Non-pigmented ciliary epithelial cell (primary cell): Measurements from ENCODE around the gene CHEK2.
"Not testable (repeated sequence)": the region's sequence is repeated elsewhere in the genome, so short reads cannot be mapped to it uniquely, and the experiment has no call there.

Experiments used
- DNase-seq: peaks from one replicate; pipeline ENCODE4 v3.0.0-alpha.2; 2010; ENCODE audit warnings: low read depth

The CHEK2 gene

DNA sequence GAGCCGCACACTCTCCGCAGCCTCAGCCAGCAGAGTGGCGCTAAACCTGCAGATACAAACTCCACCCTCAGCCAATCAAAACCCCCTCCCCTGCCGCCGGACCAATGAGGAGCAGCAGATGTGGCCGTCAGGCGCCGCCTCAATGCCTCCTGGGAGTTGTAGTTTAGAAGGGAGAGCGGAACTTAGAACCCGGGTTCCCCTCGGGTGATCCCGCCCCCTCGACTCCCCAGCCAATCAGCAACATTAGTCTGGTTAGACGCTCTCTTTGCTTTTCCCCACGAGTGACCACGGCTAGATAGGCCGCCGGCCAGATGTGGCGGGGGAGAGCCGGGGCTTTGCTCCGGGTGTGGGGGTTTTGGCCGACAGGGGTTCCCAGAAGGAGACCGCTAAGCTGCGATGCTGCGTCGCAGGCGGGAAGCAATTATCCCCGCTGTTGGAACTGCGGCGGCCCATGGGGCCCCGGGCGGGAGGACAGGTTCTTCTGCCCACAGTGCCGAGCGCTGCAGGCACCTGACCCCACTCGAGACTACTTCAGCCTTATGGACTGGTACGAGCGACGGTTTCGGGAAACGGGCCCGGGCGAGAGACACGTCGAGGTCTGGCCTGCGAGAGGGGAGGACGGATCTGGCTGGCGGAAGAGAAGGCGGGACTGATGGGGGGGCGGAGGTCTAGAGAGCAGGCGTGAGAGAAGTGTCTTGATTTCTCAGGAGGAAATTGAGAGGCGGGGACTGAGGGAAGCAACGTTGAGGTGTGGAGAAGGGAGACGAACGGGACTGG, at the start of gene CHEK2, which contains the start of gene HSCB:
Gene CHEK2, minus strand, starts transcription at position 36 of the 777 bp plus-strand sequence. CDS start 7,099 bp downstream, outside the sequence.
Gene HSCB, plus strand, starts transcription at position 255 of the 777 bp plus-strand sequence. Its CDS starts 57 bp downstream, at position 312.
- peak; percentile 94 for DNase-seq

DNA sequence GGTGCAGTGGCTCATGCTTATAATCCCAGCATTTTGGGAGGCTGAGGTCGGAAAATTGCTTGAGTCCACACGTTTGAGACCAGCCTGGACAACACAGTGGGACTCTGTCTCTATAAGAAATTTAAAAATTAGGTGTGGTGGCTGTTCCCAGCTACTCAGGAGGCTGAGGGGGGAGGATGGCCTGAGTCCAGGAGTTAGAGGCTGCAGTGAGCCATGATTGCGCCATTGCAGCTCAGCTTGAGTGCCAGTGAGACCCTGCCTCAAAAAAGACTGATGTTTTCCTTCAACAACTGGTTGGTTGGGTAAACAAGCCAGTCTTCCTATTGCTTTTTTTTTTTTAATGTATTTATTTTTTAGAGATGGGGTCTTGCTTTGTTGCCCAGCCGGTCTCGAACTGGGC, 49.5 kb upstream of the CHEK2 start:
- DNase-seq = no peak

DNA sequence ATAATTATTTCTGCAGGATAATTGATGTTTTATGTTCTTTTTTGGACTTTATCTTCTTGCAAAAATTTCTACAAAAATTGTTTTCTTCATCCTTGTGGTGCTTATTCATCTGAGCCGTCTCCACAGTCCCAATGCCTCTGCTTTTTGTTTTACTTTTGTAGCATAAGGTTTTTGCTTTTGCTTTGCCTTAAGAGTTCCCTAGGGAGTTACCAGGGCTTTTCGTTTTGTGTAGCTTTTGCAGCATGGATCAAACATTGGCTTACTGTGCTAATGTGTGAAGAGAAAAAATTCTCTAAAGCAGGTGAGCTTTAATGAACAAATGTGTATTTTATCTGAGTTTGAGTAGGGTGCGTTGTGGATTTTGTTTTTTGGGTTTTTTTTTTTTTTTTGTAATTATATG, 47.0 kb upstream of the CHEK2 start:
- DNase-seq = no peak

DNA sequence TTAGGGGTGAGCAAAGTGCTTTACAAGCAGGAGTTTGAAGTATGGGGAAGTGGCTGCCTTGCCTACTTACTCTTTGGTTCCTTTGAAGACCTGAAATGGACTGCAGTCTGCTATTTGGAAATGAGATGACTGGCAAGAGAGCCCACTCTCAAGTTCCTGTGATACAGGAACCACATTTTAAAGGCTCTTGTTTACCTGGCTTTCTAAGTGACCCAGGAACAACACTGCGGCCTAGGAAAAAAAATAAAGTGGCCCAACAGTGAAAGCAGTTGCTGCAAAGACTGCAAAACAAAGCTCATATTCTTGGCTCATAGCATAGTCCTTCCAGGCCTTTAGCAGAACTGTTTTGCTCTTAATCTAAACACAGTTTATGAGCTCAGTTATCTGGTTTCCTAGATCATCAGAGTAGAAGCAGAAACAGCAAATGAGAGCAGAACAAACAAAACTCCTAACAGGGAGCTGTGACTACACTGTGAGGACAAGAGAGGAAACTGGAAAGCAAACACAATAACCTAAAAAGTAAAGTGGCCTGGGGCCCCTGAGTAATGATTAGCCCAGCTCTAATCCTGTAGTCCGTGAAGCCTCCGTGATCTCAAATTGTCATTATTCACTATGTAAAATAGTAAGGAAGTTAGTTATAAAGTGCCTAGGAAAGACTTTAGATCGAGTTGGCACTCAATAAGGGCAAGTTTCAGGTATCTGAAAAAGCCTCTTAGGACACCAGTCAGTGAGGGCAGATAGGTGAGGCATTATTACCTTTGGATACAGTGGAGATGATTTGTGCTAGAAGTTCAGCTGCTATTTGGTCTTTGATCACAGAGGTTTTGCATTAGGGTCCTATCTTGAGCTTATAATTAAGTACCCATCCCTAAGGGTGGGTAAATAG, 42.4 kb upstream of the CHEK2 start:
- DNase-seq = no peak

DNA sequence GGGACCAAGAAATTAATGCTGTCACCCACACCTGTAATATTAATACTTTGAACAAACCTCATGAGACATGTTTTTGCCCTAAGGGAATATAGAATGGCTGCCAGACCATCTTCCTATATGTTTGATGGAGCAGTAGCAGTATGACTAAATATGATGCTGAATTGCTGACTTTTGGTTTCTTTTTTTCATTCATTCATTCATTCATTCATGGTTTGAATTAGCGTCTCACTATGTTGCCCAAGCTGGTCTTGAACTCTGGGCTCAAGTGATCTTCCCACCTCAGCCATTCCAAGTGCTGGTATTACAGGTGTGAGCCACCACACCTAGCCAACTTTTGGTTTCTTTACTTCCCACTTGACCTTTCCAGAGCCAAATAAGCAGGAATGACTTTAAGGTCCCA, 38.7 kb upstream of the CHEK2 start:
- no peak for DNase-seq

DNA sequence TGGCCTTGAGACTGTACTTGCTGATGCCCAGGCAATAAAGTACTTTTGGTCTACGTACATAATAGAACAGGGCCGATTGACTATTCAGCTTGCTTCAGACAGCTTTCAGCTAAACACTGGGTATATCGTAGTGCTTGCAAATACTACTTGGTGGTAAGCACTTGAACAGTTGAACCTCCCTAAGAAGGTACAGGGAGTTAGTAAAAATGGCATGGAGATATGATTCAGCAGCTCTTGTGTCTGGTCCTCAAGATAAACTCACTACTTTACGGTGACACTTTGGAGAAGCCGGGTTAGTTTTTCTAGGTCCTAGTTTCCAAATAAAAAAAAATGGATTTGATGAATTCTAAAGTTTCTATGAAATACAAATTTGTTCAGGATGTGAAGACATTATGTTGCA, 38.2 kb upstream of the CHEK2 start:
- no peak for DNase-seq

DNA sequence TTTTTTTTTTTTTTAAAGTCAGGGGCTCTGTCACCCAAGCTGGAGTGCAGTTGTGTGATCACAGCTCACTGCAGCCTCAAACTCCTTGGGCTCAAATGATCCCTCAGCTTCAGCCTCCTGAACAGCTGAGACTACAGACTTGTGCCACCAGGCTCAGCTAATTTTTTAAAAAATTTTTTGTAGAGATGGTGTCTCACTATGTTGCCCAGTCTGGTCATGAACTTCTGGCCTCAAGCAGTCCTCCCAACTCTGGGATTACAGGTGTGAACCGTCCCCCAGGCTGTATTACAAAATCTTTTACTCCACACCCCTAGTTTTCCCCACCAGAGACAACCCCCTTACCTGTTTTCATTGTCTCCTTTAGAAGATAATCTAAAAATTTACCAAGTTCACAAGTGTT, 32.8 kb upstream of the CHEK2 start:
- DNase-seq = no peak

DNA sequence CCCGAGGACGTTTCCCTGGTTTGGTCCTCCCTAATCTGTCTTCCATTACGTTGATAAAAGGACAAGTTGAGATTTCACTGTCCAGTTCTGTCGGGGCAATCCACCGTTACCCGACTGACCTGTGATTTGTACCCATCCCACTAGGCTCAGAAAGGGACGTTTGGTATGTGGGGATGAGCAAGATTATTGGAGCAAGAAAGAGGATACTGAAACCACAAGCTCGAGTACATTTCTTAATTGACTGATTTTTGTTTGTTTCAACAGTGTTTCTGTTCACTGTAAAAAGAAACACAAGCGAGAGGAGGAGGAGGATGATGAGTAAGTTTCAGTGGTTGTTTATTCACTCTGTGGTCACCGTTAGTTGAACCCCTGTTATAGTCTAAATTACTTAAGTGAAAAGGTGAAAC, 31.8 kb upstream of the CHEK2 start:
- no peak for DNase-seq

DNA sequence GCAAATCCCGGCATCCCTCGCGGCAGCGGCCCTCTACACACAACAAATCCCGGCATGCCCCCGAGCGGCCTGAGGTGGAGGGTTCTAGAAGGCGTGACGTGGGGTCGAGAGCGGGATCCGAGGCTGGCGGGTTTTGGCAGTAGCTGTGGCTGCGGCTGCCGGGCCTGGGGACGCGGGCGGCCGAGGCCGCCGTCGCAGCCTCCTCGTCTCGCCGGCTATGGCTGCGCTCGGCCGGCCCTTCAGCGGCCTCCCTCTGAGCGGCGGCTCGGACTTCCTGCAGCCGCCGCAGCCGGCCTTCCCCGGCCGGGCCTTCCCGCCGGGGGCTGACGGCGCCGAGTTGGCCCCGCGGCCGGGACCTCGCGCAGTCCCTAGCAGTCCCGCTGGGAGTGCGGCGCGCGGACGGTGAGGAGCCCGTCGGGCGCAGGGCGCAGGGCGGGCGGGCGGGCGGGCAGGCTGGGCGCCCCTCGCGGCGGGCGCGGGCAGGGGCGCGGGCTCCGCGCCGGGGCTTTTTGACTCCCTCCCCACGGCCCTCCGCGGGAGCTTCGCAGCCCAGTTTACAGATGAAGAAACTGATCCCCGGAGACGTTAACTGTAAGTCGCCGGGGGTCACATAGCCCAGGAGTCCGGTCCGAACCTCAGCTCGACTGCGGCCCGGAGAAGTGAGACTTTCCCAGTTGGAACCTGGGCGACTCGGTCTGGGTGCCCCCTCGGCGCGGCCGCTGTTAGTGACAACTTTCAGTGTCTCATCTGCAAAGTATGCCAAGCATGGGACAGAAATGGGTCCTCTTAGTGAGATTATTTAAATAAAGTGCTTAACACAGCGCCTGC, 31.2 kb upstream of the CHEK2 start, which contains the start of gene CCDC117:
Gene CCDC117, plus strand, starts transcription at position 63 of the 828 bp plus-strand sequence. Its CDS starts 155 bp downstream, at position 218.
- peak; percentile 87 for DNase-seq

DNA sequence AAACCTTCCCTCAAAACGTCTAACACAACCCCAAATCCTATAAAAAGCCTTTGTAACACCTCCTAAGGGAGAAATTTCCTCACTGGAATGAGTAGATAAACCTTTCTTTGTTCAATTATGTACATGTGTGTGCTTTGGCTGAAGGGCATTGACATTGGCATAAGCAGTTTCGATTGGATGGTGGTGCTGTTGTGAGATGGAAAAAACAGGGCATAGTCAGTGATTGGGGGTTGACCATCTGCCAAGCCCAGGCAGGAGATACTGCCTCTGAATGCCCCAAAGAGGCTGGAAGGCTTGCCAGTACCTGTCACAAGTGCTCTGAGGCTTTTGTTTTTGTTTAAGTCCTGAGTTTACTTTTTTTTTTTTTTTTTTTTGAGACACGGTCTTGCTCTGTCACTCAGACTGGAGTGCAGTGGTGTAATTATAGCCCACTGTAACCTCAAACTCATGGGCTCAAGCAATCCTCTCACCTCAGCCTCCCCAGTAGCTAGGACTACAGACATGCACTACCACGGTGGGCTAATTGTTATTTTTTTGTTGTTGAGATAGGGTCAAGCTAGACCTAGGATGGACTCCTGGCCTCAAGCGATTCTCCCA, 29.7 kb upstream of the CHEK2 start:
- no peak for DNase-seq

DNA sequence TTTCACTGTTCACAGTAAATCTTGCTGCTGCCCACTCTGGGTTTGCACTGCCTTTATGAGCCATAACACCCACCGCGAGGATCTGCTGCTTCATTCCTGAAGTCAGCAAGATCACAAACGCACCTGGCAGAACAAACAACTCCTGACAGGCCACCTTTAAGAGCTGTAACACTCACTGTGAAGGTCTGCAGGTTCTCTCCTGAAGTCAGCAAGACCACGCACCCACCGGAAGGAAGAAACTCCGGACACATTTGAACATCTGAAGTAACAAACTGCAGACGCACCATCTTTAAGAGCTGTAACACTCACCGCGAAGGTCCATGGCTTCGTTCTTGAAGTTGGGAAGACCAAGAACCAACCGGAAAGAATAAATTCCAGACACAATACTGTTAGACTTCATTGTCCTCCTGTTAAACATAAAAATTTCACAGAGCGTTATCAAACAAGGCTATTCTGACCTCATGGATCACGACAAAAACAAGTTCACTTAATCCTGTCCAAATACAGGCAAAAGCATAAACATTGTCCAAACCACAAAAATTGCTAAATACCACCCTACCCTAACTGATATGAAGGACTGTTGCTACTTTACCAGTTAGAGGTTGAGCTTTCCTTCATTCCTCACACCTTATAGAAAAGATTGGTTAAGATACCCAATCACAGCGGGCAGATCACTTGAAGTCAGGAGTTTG, 27.9 kb upstream of the CHEK2 start:
- DNase-seq = no peak

DNA sequence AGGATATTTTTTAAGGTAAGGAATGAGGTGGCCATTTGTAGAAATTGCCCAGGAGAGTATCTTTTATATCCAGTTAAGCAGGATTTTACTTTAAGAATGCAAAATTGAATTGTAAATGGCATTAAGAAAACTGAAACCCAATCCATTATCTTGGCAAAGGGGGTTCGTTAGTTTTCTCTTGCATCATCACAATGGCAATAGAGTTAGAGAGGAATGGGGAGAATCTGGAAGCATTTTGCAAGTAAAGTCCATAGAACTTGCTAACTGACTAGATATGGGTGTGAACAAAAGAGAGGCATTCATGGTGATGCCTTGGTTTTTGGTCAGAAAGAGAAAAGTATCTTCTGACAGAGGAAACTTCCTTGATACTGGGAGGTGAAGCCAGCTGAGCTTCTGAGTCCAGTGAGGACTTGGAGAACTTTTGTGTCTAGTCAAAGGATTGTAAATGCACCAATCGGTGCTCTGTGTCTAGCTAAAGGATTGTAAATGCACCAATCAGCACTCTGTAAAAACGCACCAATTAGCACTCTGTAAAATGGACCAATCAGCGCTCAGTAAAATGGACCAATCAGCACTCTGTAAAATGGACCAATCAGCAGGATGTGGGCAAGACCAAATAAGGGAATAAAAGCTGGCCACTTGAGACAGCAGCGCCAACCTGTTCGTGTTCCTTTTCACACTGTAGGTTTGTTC, 27.2 kb upstream of the CHEK2 start:
- DNase-seq = no peak

DNA sequence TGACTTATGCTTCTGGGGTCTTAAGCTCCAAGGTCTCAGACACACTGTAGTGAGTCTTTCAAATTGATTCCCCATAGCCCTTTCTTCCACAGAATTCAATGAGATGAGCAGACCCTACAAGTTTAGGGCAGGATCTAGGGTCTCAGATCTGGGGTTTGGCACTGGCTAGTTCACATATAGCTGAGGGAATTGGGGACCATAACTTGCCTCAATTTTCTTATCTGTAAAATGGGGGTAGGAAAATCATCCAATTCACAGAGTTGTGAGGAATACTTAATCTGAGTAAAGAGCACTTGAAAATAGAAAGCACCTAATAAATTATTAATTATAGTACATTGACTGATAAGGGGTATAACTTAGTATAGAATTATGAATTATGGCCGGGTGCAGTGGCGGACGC, 25.0 kb upstream of the CHEK2 start:
- no peak for DNase-seq

DNA sequence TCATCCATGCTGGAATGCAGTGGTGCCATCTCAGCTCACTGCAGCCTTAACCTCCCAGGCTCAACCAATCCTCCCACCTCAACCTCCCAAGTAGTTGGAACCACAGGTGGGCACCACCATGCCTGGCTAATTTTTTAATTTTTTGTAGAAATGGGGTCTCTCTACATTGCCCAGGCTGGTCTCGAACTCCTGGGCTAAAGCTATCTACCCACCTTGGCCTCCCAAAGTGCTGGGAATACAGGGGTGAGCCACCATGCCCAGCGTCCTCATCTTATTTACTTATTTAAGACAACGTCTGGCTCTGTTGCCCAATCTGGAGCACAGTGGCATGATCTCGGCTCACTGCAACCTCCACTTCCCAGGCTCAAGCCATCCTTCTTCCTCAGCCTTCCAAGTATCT, 20.4 kb upstream of the CHEK2 start:
- not testable (repeated sequence) for DNase-seq

DNA sequence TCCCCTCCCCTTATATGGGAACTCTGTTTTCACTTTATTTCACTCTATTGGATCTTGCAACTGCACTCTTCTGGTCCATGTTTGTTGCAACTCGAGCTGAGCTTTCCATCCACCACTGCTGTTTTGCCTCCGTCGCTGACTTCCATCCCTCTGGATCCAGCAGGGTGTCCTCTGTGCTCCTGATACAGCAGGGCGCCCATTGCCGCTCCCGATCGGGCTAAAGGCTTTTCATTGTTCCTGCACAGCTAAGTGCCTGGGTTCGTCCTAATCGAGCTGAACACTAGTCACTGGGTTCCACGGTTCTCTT, 19.8 kb upstream of the CHEK2 start:
- no peak for DNase-seq

DNA sequence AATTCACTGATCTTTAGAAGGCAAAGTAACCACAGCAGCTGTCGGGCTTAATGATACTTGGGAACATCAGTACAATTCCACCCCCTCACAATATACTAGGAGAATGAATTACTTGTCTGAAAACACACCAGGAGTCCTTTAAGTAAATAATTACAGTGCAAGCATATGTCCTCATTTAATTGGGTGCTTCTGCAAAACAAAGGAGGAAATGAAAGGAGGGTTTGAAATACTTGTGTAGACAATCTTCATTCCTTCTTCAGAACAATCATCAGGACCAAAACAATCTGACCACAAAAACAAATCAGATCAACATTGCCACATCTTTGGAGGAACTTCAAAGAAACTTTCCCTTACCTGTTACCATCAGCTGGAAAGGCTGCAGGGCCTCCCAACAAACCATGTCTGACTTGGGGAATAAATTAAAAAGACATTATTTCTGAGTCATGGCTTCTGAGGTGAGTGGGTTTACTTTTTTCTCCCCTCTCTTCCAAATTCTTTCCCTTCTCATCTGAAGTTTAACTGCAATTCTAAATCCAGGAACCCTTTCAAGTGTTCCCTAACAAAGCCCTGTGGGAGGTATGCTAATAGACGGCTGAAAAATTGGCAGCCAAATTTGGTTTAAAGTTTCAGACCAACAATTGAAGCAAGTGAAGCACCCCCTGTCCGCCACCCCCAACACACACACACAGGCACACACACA, 18.4 kb upstream of the CHEK2 start:
- DNase-seq = no peak

DNA sequence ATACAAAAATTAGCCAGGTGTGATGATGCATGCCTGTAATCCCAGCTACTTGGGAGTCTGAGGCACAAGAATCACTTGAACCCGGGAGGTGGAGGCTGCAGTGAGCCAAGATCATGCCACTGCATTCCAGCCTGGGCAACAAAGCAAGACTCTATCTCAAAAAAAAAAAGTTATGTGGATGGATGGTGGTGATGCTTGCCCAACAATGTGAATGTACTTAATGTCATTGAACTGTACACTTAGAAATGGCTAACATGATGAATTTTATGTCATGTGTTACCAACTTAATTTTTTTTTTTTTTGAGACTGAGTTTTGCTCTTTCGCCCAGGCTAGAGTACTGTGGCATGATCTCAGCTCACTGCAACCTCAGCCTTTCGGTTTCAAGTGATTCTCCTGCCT, 12.9 kb upstream of the CHEK2 start:
- not testable (repeated sequence) for DNase-seq

DNA sequence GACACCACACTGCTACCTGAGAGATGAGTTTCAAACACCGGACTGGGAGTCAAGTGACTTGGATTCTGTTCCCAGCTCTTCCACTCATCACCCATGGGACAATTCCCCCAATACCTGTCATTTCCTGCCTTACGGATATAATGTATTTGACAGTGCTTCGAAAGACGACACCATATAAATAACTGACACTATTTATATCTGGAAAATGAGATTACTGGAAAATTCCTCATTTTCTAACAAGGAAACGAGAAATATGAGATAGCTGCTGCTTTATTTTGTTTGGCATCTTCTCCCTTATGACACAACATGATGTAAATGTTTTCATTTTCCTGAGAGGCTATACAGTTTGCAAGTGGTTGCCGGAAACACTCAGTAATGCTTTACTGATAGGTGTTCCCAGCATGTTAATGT, 8.9 kb upstream of the CHEK2 start:
- DNase-seq = peak; percentile 57

DNA sequence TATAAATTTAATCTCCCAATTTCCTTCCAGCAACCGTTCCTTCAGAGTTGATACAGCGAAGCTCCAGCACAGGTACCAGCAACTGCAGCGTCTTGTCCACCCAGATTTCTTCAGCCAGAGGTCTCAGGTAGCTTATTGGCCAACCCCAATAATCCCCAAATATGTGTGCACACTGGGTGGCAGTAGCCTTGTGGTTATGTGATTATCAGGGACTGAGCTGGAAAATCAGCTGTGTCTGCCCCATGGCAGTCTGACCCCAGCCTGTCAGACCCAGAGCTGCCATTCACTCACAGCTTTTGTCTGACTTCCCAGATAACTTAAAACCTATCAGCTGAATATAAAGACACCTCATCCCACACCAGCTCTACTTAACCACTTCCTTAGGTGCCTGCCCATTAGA, 2.2 kb upstream of the CHEK2 start:
- no peak for DNase-seq

DNA sequence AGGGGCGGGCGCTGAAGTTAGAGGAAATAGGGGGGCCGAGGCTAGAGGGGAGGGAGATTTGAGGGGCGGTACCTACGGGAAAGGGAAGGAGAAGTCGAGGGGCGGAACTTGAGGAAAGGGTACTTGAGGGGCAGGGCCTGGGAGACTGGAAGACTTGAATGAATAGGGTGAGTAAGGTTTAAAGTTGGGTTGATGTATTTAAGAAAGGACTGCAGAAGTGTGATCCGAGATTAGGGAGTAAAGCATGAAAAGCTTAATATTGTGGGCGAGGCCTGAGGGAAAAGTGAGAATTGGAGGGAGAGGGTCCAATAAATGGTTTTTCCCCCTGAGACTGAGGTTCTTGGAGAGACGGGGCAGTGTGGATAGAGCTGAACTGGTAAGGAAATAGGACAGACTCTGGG, 942 bp upstream of the CHEK2 start:
- no peak for DNase-seq
